OCI-M1 (cell line): Measurements from ENCODE around the gene GABPB1.
"Not testable (repeated sequence)": the region's sequence is repeated elsewhere in the genome, so short reads cannot be mapped to it uniquely, and the experiment has no call there.

Experiments used
- DNase-seq: peaks from one replicate; lab custom pipeline; 2025; lab: John Stamatoyannopoulos, UW

The GABPB1 gene

DNA sequence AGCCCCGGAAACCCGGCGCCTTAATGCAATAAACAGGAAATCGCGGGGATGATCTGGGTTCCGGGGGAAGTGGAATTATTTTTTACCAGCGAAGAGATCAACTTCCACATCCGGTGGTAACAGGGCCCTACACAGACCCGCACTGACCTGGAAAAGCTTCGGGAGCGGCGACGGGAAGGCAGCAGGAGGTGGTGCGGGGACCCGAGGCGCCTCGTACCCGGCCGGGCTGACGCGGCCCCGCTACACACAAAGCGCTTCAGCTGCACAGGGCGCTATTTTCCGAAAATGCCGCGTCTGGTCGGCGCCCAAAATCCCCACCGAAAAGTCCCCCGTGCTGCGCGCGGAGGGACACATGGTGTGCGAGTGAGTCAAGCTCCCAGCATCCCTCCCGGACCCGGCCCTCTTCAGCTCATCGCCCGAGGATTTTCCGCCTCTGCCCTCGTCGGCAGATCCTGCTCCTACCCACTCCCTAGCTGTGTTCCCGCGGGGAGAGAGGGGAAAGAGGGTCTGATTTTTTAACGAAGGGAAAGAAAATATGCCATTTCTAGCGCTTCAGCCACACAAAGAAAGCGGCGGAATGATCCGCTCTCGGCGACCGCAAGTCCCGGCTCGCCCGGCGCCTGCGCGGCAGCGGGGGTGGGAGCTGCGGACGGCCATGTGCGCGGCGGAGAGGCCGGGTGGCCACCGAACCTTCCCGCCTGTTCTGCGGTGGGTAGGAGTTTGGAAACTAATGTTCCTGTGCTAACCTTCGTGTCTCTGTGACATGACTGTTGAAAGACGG lies at the start of gene GABPB1:
GABPB1 (minus strand) TSS at position 361 of the 781 bp plus-strand sequence. CDS start 45,400 bp downstream, outside the sequence.
- DNase-seq = peak; percentile 94

DNA sequence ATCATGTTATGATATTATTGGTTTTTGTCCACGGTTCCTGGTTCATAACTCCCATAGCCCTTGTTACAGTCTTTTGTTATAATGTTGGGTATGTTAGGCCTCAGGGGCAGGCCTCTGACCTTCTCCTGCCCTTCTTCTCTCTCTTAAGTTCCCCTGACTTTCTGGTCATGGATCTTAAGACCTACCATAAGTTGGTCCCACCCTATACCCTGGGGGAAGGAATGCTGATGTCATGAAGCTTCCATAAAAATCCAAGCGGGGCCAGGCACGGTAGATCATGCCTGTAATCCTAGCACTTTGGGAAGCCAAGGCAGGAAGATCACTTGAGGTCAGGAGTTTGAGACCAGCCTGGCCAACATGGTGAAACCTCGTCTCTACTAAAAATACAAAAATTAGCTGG lies 36.6 kb upstream of the GABPB1 start:
- not testable (repeated sequence) for DNase-seq

DNA sequence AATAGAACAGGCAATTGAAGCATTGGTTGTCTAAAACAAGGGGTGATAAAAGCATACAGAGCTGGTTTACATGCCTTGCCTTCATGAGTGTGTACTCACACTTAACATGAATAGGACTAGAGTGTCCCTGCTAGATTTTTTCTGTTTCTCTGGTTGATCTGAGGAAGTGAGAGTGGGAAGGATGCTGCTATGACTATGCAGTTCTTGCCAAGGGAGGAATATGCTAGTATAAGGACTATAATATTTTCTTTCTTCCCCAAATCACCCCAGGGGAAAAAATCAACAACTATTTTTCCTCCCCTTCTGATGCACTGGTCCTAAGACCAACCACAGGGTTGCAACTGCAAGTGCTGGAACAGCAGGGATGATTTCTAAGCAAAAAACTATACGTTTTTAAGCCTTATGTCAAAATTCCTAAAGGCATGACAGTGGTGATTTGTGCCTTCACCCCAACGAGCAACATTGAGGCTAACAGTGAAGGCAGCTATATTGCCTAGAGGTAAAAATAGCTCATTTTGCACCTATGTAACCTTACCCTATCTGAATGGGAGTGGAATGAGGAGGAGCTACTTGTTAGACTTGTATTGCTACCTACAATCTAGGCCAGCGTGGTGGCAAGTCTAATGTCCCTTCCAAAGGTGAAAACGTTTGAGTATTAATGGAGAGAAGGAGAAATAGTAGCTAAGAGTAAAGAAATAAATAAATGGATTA lies 35.7 kb upstream of the GABPB1 start:
- peak; percentile 34 for DNase-seq

DNA sequence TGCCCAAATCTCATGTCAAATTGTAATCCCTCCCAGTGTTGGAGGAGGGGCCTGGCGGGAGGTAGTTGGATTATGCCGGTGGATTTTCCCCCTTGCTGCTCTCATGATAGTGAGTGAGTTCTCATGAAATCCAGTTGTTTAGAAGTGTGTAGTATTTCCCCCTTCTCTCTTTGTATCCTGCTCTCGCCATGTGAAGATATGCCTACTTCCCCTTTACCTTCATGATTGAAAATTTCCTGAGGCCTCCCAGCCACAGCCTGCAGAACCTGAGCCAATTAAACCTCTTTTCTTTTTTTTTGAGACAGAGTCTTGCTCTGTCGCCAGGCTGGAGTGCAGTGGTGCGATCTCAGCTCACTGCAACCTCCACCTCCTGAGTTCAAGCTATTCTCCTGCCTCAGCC lies 27.4 kb upstream of the GABPB1 start:
- DNase-seq = peak; percentile 14

DNA sequence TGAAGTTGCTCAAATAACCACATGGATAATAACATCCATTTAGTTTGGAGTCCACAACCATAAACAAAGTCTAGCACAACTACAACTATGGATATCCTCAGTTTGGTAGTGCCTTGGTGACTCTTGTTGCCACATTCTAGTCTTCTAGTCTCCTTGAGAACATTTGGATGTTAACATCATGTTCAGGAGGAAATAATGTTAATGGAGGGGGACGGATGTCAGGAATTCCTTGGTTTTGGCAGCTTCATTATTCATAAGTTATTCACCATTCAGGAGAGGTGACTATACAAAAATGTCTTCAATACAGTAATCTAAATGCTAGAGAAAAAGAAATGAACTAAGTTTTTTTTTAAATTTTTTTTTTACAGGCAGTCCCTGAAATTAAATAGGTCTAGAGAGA lies 26.4 kb upstream of the GABPB1 start:
- DNase-seq = no peak

DNA sequence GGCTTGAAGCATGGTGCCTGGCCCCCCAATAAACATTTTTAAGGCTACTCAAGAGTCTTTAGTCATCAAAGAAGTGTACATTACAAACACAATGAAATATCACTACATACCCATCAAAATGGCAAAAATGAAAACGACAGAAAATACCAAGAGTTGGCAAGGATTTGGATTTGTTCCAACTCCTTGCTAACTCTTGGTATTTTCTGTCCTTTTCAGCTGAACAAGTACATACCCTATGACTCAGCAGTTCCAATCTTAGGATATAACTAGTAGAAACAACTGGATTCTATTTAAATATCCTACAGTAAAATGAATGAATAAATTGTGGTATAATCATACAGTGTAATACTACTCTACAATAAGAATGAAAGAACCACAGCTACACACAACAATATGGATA lies 25.1 kb upstream of the GABPB1 start:
- DNase-seq = no peak

DNA sequence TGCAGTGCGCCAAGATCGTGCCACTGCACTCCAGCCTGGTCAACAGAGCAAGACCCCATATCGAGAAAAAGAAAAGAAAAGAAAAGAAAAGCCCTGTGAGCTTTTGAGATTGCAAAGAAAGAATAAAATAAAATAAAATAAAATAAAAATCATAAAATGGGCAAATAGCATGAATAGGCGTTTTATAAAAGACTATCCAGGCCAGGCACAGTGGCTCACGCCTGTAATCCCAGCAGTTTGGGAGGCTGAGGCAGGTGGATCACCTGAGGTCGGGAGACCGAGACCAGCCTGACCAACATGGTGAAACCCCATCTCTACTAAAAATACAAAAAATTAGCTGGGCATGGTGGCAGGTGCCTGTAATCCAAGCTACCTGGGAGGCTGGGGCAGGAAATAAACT lies 24.4 kb upstream of the GABPB1 start:
- DNase-seq = not testable (repeated sequence)

DNA sequence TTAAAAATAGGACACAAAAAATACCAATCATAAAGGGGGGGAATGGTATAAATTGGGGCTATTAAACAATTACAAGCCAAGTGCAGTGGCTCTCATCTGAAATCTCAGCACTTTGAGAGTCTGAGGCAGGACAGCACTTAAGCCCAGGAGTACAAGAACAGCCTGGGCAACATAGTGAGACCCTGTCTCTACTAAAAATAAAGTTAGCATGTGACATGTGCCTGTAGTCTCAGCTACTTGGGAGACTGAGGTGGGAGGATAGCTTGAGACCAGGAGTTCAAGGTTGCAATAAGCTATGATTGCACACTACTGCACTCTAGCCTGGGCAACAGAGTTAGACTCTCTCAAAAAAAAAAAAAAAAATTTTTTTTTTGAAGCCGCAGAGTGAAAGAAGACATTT lies 23.8 kb upstream of the GABPB1 start:
- no peak for DNase-seq

DNA sequence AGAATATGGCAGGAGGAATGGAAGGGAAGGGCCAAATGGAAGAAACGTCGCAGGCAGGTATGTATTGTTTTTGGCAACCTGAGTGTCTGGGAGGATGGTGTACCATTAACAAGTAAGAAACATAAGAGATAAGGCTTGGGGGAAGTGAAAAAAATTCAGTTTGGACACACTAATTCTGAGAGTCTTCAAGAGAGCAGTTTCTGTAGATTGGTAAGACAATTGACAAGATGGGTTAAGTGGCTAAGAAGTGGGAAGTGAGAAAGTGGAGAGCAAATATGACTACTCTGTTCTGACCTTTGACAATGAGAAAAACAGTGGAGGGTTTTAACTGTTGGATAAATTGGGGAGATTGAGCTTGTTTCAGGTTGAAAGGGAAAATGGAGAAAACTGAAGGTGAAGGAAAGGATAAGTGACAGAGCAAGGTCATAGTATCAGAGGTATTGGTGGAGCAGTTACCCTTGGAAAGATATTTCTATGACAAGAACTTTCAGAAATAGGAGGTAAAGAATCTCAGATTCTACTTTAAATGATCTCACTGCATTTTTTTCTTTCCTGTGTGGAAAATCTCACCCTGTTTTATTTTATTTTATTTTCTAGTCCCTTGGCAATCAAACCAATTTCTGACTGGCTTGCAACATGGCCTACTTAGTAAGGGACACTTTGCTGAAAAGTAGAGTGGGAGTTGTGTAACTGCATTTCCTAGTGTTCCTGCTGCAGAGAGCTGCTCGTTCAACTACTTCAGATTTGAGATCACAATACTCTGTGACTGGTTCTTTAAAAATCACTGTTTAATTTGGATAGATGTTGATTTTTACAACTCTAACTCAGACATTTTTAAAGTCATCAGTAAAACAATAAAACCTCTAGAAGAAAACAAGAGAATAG lies 23.1 kb upstream of the GABPB1 start:
- DNase-seq = no peak

DNA sequence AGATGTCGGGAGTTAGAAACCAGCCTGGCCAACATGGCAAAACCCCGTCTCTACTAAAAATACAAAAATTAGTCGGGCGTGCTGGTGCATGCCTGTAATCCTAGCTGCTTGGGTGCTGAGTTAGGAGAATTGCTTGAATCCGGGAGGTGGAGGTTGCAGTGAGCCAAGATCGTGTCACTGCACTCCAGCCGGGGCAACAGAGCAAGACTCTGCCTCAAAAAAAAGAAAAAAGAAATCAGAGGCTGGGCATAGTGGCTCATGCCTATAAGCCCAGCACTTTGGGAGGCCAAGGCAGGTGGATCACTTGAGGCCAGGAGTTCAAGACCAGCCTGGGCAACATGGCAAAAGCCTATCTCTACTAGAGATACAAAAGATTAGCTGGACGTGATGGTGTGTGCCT lies 14.6 kb upstream of the GABPB1 start:
- not testable (repeated sequence) for DNase-seq

DNA sequence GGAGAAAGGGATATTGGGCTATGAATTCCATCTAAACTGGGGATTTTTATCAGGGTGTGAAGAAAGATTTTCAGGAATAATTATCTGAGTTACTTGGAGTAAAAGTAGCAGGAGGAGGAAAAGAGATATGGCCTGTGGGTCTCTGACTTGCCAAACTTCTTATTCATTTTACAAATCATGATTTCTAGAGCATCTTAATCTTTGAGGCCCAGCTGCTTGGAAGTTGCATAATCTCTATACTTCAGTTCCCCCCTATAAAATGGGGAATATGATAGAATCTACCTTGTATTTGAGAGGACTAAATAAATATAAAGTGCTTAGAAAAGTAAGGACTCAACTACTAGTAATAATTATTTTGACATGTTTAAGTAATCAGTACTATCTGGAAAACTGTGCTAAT lies 11.0 kb upstream of the GABPB1 start:
- no peak for DNase-seq

DNA sequence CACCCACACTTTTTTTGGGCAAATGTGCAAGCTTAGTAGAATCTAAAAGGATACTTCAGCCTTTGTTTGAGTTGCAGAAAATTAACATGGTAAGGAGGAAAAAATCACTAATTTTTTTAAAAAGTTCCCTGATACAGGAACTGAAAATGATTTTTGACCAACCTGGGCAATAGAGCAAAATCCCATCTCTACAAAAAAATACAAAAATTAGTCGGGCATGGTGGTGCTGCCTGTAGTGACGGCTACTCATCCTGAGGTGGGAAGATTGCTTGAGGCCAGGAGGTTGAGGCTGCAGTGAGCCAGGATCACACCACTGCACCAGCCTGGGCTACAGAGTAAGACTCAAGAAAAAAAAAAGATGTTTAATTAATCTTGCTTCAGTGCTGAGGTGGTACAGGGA lies 10.6 kb upstream of the GABPB1 start:
- no peak for DNase-seq

DNA sequence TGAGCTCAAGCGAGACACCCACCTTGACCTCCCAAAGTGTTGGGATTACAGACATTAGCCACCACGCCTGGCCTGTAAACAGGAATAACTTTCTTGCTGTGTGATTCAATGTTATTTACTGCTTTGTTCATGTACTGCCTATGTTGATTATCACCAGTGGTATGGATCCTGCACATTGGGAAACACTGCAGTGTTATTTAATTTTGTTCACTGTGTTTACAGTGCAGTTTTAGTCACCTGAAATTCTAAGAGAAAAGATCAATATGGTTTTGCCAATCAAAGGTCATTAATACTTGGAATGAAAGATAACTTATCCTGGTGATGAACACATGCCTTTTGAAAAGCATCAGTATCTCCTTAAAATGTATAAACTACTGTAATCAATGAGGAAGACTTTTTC lies 8.6 kb upstream of the GABPB1 start:
- DNase-seq = no peak

DNA sequence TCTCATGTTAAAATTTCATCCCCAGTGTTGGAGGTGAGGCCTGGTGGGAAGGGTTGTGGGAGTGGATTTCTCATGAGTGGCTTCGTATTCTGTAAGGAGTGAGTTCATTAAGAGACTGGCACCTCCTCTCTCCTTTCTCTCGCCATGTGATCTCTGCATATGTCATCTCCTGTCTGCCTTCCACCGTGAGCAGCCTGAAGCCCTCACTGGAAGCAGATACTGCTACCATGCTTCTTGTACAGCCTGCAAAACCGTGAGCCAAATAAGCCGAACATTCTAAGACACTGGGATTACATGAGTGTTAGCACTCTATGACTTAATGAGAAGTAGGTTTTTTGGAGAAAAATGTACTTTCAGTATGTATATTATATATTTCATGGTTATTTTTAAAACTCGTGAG lies 6.8 kb upstream of the GABPB1 start:
- no peak for DNase-seq

DNA sequence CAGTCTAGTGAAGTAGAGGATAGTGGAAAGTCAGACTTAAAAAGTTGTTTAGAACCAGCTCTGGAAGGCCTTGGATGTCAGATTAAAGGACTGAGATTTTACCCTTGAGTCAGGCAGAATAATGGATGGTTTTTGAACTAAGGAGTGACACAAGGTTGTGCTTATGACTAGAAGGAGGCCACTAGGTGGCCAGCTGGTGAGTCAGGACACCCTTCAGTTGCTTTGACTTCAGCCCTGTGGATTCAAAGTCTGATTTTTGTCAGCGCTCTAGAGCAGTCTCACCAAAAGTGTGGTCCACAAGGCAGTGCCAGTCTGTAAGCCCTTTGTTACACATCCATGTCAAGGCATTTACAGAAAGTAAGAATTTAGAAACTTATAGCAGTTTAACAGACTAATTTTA lies 3.8 kb upstream of the GABPB1 start:
- peak; percentile 51 for DNase-seq

DNA sequence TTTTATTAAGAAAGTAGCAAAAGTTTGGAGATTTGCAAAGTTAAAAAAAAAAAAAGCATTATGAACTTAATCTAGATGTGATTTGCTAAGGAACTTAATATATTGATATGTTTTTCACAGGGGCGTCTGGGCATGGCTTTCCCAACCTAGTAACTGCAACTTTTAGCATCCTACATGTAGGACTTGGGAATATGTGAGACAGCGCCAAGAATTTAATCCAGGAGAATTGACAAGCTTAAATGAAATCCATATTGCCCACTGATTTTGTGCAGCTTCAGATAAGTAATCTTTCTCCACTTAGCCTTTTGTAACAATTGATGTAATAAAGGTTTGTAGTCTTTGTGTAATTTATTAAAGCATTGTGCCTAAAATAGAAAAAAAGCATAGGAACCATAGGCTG lies 982 bp upstream of the GABPB1 start:
- no peak for DNase-seq

DNA sequence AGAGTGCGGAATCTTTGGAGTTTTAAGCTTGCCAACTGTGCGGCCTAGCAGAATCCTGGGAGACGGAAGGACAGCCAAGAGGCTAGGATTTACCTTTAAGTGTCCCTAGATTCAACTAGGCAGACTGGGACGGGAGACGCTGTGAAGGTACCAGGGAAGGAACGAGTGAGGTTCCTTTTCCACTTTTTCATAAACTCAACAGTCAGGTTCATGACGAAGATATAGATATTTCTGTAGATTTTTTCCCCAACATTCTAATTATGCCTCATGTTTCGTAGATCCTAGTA lies 564 bp upstream of the GABPB1 start:
- DNase-seq = no peak

DNA sequence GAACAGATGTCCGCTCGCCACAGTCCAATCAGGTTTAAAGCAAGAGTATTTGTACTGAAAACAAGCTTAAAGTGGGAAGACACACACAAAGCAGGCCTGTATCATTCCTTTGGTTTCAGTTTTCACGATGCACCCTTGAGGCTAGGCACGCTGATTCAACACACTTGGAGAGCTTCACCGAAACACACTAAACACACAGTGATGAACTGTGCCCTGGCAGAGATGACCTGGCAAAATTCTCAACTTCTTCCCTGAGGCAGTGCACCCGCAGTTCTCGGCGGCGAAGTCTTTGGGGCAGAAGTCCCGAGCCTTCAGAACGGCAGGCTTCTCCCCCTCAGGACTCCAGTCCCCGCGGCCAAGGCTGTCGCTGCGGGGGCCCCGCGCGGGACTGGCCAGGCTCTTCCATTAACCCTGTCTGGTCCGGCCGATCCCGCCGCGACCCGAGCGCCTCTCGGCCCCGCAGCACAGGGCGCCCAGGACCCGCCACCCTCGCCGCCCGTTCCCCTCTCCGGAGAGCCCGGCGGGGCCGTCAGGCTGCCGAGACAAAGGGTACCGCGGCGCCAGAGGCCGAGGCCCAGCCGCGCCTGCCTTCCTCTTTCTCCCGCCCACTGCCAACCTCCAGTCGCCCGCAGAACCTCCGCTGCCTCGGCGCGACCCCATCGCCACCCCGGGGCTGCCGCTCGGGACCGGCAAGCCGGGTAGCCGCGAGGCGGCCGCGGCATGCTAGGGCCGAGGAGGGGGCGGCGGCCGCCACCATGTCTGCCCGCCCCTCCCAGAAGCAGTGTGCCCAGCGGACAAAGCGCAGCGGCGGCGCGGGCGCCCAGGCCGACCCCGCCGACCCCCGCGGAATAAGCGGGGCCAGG lies 792 bp downstream of the GABPB1 start:
- DNase-seq = peak; percentile 93

DNA sequence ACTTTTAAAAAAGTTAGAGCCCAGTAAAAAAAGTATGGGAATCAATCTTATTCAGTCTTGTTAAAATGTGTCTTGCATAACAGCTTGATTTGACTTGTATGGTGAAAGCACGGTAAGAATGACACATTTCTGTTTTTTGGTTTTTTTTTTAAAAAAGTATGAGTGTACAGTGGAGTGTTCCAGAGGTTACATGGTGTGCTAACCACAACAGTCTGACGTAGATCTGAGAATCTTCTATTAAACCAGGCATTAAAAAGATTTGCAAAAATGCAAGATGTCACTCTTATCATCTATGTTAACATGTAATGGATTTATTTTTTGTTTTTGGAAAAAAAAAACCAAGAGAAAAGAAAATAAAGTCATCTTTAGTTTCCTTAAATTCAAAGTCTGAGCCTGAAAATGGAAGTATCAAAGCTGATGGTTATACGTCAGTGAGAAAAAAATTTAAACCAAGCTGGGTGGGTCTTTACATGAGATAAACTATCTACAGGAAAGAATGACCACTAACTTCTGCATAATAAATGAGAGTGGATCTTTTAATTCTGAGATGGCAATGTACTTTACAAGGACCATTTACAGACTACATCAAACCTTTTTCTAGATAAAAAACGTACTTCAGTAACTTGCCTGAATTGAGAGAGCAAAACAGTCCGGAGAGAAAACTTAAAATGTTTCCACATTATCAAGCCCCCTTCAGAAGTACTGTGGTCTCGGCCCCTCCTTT lies 1.6 kb downstream of the GABPB1 start:
- peak; percentile 92 for DNase-seq

DNA sequence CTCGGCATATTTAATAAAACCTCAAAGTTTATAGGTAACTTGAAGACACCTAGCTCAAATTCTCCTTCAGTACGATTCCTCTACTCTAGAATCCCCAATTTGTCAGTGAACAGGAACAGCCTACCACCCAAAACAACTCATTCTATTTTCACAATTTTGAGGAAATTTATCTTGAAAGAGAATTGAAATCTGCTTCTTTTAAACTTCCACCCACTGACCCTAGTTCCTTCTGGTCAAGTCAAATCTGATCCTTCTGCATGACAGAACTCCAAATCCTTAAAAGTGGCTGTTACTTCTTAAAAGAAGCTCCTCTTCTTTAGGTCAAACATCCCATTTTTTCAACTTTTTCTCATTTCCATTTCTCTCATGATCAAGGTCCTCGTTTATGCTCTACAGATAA lies 4.4 kb downstream of the GABPB1 start:
- DNase-seq = peak; percentile 18

DNA sequence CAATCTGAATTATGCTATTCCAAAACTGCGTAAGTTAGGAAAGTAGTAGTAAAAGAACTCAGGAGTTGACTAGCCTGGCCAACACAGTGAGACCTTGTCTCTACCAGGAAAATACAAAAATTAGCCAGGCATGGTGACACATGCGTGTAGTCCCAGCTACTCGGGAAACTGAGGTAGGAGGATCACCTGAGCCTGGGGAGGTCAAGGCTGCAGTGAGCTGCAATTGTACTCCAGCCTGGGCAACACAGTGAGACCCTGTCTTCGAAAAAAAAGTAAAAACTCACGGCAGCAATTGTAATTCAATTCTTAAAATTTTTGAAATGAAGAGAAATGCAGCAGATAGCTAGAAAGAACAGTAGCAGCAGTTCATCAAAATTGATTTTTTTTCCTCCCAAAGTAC lies 9.7 kb downstream of the GABPB1 start:
- DNase-seq = no peak
